ENCODE results near the gene IQCN.

Gene IQCN

GRCh38 chr19:18220632-18221275 is 53.5 kb downstream of the IQCN start:
- H3K4me3 ChIP-seq (IDR thresholded peaks at IDR 0.05; ENCODE audit: insufficient read depth, low read depth, low read length): no peak overlapping the region
- H3K27me3 ChIP-seq (ENCODE audit: insufficient read depth, low read depth): peaks cover 71% of the 10 kb centered on the region
- no peak overlapping the region for H3K9ac ChIP-seq
- H3K27ac ChIP-seq: no peak overlapping the region
- no peaks in the 10 kb centered on the region for H3K79me2 ChIP-seq (ENCODE audit: insufficient read depth, low read depth)
- no peak overlapping the region for H2AFZ ChIP-seq (ENCODE audit: low read depth)
- no peak overlapping the region for H3K4me2 ChIP-seq
- no peaks in the 10 kb centered on the region for H4K20me1 ChIP-seq (ENCODE audit: insufficient read depth)
- H3K4me1 ChIP-seq (ENCODE audit: low read depth, poor library complexity, severe bottlenecking): peaks cover 7% of the 10 kb centered on the region
- H3K36me3 ChIP-seq (ENCODE audit: insufficient read depth): no peaks in the 10 kb centered on the region
- TF ChIP-seq CTCF (conservative IDR thresholded peaks at IDR 0.05; ENCODE audit: low read depth, low read length): no peak

GRCh38 chr19:18219911-18220631 is 54.2 kb downstream of the IQCN start:
- H3K4me3 ChIP-seq (IDR thresholded peaks at IDR 0.05; ENCODE audit: insufficient read depth, low read depth, low read length): no peak overlapping the region
- H2AFZ ChIP-seq (ENCODE audit: low read depth): no peak overlapping the region
- H3K27ac ChIP-seq: no peak overlapping the region
- H4K20me1 ChIP-seq (ENCODE audit: insufficient read depth): no peaks in the 10 kb centered on the region
- H3K27me3 ChIP-seq (ENCODE audit: insufficient read depth, low read depth): peaks cover 70% of the 10 kb centered on the region
- TF ChIP-seq CTCF (conservative IDR thresholded peaks at IDR 0.05; ENCODE audit: low read depth, low read length): no peak
- peaks cover 4% of the 10 kb centered on the region for H3K4me1 ChIP-seq (ENCODE audit: low read depth, poor library complexity, severe bottlenecking)
- H3K36me3 ChIP-seq (ENCODE audit: insufficient read depth): no peaks in the 10 kb centered on the region
- H3K9ac ChIP-seq: no peak overlapping the region
- H3K79me2 ChIP-seq (ENCODE audit: insufficient read depth, low read depth): no peaks in the 10 kb centered on the region
- H3K4me2 ChIP-seq: no peak overlapping the region

GRCh38 chr19:18218600-18218999 is 55.7 kb downstream of the IQCN start:
- H2AFZ ChIP-seq (ENCODE audit: low read depth): no peak overlapping the region
- no peak for TF ChIP-seq CTCF (conservative IDR thresholded peaks at IDR 0.05; ENCODE audit: low read depth, low read length)
- H3K36me3 ChIP-seq (ENCODE audit: insufficient read depth): no peaks in the 10 kb centered on the region
- no peak overlapping the region for H3K9ac ChIP-seq
- H3K4me2 ChIP-seq: no peak overlapping the region
- H4K20me1 ChIP-seq (ENCODE audit: insufficient read depth): no peaks in the 10 kb centered on the region
- no peaks in the 10 kb centered on the region for H3K79me2 ChIP-seq (ENCODE audit: insufficient read depth, low read depth)
- H3K4me3 ChIP-seq (IDR thresholded peaks at IDR 0.05; ENCODE audit: insufficient read depth, low read depth, low read length): no peak overlapping the region
- H3K4me1 ChIP-seq (ENCODE audit: low read depth, poor library complexity, severe bottlenecking): no peaks in the 10 kb centered on the region
- no peak overlapping the region for H3K27ac ChIP-seq
- peaks cover 80% of the 10 kb centered on the region for H3K27me3 ChIP-seq (ENCODE audit: insufficient read depth, low read depth)

- Histone ChIP-seq H3K4me3 (IDR thresholded peaks at IDR 0.05; ENCODE audit: insufficient read depth, low read depth, low read length) (no peak overlapping the region), H3K4me1 (ENCODE audit: low read depth, poor library complexity, severe bottlenecking) (no peaks in the 10 kb centered on the region), H3K27ac (no peak overlapping the region), H3K27me3 (ENCODE audit: insufficient read depth, low read depth) (peaks cover 82% of the 10 kb centered on the region), H4K20me1 (ENCODE audit: insufficient read depth) (no peaks in the 10 kb centered on the region), H3K9ac (no peak overlapping the region), H3K79me2 (ENCODE audit: insufficient read depth, low read depth) (no peaks in the 10 kb centered on the region), H3K36me3 (ENCODE audit: insufficient read depth) (no peaks in the 10 kb centered on the region), H3K4me2 (no peak overlapping the region), H2AFZ (ENCODE audit: low read depth) (no peak overlapping the region)
- no peak for TF ChIP-seq CTCF (conservative IDR thresholded peaks at IDR 0.05; ENCODE audit: low read depth, low read length)
Observed at GRCh38 chr19:18218159-18218558, 56.1 kb downstream of the IQCN start.
